NCI-H345 treated with DMSO at 0.1 percent for 48 hours (cell line): Measurements from ENCODE around the gene RHOT1.
"Not testable (repeated sequence)": the region's sequence is repeated elsewhere in the genome, so short reads cannot be mapped to it uniquely, and the experiment has no call there.

Experiments
- DNase-seq: peaks from one replicate; lab custom pipeline; 2025; ENCODE audit not compliant: unreplicated experiment; lab: John Stamatoyannopoulos, UW

The RHOT1 gene

GRCh38 chr17:32222621-32223020 is 80.3 kb downstream of the RHOT1 start:
- DNase-seq = no peak

- no peak for DNase-seq
These were observed 81.4 kb downstream of the RHOT1 start for GRCh38 chr17:32223703-32224102.

- no peak for DNase-seq
These were observed 84.6 kb downstream of the RHOT1 start for GRCh38 chr17:32226886-32227285.

DNA sequence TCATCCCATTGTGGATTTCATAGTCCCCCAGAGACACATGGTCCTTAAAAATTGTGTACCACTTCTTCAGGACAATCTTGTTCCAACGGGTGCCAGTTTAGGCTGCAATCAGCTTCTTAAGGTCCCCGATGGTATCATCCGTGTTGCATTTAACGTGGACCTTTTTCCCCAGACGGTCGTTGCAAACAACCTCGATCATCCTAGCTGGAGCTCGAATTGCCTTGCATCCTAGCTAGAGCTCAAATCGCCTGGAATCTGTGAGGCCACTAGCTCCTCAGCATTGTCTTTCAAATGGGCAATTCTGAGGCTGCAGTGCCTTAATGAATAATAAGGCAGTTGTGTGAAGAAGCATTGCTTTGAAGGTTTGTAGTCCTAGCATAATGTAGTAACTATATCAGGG is 85.6 kb downstream of the RHOT1 start:
- DNase-seq = no peak

- no peak for DNase-seq
These were observed 93.3 kb downstream of the RHOT1 start for GRCh38 chr17:32235588-32235987.

- DNase-seq = no peak
These were observed 97.2 kb downstream of the RHOT1 start for GRCh38 chr17:32239456-32239855.

GRCh38 chr17:32240750-32241149 is 98.4 kb downstream of the RHOT1 start:
- no peak for DNase-seq

DNA sequence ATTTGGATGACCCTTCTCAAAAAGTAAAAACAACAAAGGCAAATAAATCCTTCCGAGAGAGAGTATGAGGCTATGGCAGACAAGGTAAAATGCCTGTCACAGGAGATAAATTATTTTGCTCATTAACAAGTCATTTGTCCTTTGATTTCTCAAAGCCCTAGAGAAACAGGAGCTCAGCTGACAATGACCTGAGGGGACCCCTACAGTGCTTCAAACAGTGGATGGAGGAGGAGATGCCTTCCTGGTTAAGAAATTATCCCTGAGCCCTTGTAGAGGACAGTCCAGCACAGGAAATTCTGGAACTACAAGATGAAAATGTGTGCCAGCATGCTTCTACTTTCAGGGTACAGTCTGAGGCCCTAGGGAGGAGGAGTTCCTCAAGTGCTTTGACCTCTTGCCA is 99.3 kb downstream of the RHOT1 start:
- no peak for DNase-seq

- DNase-seq = no peak
These were observed 107.2 kb downstream of the RHOT1 start for GRCh38 chr17:32249475-32249874.

DNA sequence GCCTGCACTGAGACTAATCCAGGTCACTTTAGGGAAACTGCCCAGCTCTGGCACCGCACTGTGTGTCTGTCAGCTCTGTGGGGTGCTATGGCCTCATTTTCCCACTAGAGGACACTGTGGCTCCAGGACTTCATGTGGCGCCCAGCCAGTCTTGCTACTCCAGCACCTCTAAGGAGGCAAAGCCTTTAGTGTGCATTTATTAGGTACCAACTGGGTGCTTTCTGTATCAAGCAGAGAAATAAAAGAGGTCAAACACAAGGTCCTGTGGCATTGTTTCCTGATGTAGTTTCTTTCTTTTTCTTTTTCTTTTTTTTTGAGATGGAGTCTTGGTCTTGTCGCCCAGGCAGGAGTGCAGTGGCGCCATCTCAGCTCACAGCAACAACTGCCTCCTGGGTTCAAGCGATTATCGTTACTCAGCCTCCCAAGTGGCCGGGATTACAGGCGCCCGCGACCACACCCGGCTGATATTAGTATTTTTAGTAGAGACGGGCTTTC is 110.9 kb downstream of the RHOT1 start:
- DNase-seq = peak; percentile 40

DNA sequence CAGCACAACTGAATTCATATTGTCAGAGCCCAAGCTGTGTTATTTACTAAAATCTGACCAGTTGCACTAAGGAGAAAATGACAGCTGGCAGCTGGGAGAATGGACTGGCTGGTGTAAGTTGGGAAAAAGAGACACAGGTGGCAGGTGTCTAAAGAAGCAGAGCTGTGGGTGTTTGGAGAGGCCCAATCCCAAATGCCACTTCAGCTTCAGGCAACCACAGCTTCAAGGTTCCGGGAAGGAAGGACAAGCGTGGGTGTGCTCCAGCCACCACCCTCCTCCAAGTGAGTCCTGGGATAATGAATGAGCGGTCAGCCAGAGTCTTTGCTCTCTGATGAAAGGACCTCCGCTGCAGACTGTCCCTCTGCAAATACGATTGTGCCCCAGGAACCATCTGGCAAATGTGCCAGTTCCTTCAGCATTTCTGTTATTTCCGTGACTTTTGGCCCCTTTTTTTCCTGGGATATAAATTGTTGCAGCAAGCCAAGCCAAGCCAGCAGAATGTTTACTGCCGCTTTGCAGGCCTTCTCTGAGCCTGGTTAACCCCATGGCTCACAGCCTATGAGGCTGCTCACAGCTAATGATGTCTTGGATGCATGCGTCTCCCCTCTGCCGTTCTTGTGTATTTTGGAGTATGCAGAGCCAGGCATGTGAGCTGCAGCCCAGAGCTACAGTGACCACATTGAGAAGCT is 113.9 kb downstream of the RHOT1 start:
- no peak for DNase-seq

- DNase-seq = no peak
These were observed 114.4 kb downstream of the RHOT1 start for GRCh38 chr17:32256701-32257019.

- peak; percentile 23 for DNase-seq
These were observed 116.3 kb downstream of the RHOT1 start for GRCh38 chr17:32258383-32259140.

- DNase-seq = no peak
These were observed 117.3 kb downstream of the RHOT1 start for GRCh38 chr17:32259586-32259985.

DNA sequence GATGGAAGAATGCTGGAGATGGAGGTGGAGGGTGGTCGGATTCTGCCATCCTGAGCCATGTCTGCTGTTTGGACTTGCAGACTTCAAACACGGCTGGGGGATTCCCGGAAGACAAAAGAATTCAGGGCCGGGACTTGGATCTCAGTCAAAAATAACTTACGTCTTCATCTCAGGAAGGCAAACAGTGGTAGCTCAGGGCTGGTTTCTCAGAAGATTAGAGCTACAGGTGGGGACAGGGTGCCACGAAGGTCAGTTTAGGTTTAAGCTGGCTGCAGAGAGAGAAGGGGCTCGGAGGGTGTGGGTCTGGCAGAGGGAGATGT is 119.1 kb downstream of the RHOT1 start:
- DNase-seq = no peak

- no peak for DNase-seq
These were observed 119.7 kb downstream of the RHOT1 start for GRCh38 chr17:32261936-32262510.

DNA sequence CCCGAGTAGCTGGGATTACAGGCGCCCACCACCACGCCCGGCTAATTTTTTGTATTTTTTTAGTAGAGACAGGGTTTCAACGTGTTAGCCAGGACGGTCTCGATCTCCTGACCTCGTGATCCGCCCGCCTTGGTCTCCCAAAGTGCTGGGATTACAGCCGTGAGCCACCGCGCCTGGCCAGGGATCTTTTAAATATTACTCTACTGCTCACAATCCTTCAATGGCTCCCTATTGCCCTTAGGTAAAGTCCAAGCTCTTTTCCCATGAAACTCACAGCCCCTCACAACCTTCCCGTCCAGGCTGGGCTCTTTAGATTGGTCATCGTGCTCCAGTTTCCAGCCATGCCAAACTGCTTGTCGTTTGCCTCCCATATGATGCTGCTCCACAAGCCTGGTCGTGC is 121.2 kb downstream of the RHOT1 start:
- not testable (repeated sequence) for DNase-seq

- DNase-seq = no peak
These were observed 122.0 kb downstream of the RHOT1 start for GRCh38 chr17:32264140-32264799.

- no peak for DNase-seq
These were observed 122.5 kb downstream of the RHOT1 start for GRCh38 chr17:32264823-32265191.

GRCh38 chr17:32265192-32265923 is 123.1 kb downstream of the RHOT1 start, which contains the start of gene RHBDL3:
Gene RHBDL3, plus strand, starts transcription at chr17:32265832. Its CDS starts 358 bp downstream, at chr17:32266190.
- DNase-seq = no peak

GRCh38 chr17:32266051-32266388 is 123.7 kb downstream of the RHOT1 start:
- no peak for DNase-seq
